NCI-H1930 (cell line): ENCODE measurements around the gene ACTRT2.

Source experiments
- DNase-seq, 2 experiments: peaks; one replicate each; lab custom pipeline; 2025; lab: John Stamatoyannopoulos, UW

The ACTRT2 gene

GRCh38 chr1:3055051-3055450, 33.8 kb downstream of the ACTRT2 start:
- no peak for DNase-seq

- no peak for DNase-seq
These were observed 35.4 kb downstream of the ACTRT2 start for GRCh38 chr1:3056641-3057040.

GRCh38 chr1:3058263-3059030, 37.2 kb downstream of the ACTRT2 start:
- no peak for DNase-seq

GRCh38 chr1:3060127-3060526, 38.9 kb downstream of the ACTRT2 start:
- no peak for DNase-seq

- no peak for DNase-seq
These were observed 39.6 kb downstream of the ACTRT2 start for GRCh38 chr1:3060601-3061551.

- no peak for DNase-seq
These were observed 40.3 kb downstream of the ACTRT2 start for GRCh38 chr1:3061566-3061965.

- DNase-seq: no peak
These were observed 40.8 kb downstream of the ACTRT2 start for GRCh38 chr1:3061981-3062615.

- DNase-seq: no peak
These were observed 41.5 kb downstream of the ACTRT2 start for GRCh38 chr1:3062616-3063378.

- no peak for DNase-seq
These were observed 42.4 kb downstream of the ACTRT2 start for GRCh38 chr1:3063379-3064295.

- no peak for DNase-seq
These were observed 43.1 kb downstream of the ACTRT2 start for GRCh38 chr1:3064296-3064850.

GRCh38 chr1:3064901-3065300, 43.6 kb downstream of the ACTRT2 start:
- no peak for DNase-seq

GRCh38 chr1:3065396-3065795, 44.1 kb downstream of the ACTRT2 start:
- no peak for DNase-seq

- no peak for DNase-seq
These were observed 44.5 kb downstream of the ACTRT2 start for GRCh38 chr1:3065797-3066196.

GRCh38 chr1:3066250-3066711, 45.0 kb downstream of the ACTRT2 start:
- DNase-seq: no peak

GRCh38 chr1:3066826-3067225, 45.6 kb downstream of the ACTRT2 start:
- no peak for DNase-seq

GRCh38 chr1:3067301-3067670, 46.0 kb downstream of the ACTRT2 start:
- DNase-seq: no peak

GRCh38 chr1:3067671-3068563, 46.6 kb downstream of the ACTRT2 start:
- no peak for DNase-seq

GRCh38 chr1:3068564-3069431, 47.5 kb downstream of the ACTRT2 start, which contains the start of gene PRDM16:
TSS of gene PRDM16 (plus strand) at chr1:3069203. CDS start at chr1:3069260, 57 bp downstream.
- DNase-seq: no peak
